Inflammatory macrophage treated with lipopolysaccharide for 4 hours (primary cell): ENCODE results near the gene PRIM2.
A peak's percentile ranks its signal among the peaks of the same experiment; 100 is the strongest.
"Not testable (repeated sequence)": the region's sequence is repeated elsewhere in the genome, so short reads cannot be mapped to it uniquely, and the experiment has no call there.

ENCODE experiments used
- DNase-seq: peaks from one replicate; pipeline ENCODE4 v3.0.0-alpha.2; 2020

Gene PRIM2

DNA sequence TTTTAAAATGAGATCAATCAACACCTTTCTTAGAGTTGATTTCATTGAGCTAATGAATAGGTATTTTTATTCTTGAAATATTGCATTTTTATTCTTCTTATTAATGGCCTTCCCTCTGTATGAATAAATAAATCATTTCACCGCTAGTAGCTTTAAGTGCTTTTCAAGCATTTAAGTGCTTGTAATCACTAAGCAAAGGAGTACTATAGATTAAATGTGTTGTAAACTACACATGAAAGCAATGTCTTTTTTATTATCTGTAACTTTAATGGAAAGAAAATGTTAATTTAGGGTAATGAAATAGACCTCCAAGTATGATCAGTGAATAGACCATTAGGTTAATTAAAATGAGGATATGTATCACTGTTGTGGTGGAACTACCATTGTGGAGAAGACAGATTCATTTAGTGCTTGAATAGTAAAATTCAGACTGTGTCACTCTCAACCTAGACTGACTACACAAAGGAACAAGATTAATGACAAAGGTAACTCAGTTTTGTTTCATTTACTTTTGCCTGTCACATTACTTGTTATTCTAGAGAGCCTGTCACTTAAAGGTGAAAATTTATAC is 132.2 kb downstream of the PRIM2 start:
- DNase-seq = not testable (repeated sequence)

GRCh38 chr6:57459781-57460180 is 142.4 kb downstream of the PRIM2 start:
- not testable (repeated sequence) for DNase-seq

DNA sequence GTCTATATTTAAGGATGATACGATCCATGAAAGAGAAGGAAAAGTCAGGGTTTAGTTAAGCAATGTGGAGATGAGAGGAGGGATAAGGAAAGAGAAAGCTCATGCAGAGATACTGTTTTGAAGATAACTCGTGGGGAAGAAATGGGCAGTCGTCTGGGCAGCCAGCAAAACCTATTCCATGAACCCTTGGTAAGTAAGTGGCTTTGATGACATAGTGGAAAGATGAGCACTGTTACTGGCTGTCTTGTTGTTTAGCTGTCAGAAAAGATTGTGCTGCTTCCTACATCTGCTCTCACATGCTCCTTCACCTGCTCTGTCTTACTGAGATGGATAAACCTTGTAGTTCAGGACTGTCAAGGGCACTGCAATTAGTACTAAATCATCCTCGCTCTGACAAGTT is 143.6 kb downstream of the PRIM2 start:
- not testable (repeated sequence) for DNase-seq

DNA sequence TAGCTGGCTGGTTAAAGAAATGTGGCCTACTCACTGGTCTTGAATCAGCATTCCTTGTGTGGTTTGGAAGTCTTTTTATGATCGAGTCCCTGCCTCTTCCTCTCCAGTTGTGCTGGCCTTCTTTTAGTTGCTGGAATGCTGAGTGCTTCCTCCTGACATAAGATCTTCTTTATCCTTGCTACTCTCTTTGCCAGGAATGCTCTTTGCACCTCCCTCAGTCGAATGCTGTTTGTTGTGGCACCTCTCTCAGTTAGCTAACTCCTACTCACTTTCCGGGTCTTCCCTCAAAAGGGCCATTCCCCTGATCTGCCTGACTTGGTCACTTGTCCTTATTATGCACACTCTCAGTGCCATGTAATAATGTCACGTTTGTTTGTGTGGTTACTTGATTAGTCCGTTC is 146.4 kb downstream of the PRIM2 start:
- not testable (repeated sequence) for DNase-seq

DNA sequence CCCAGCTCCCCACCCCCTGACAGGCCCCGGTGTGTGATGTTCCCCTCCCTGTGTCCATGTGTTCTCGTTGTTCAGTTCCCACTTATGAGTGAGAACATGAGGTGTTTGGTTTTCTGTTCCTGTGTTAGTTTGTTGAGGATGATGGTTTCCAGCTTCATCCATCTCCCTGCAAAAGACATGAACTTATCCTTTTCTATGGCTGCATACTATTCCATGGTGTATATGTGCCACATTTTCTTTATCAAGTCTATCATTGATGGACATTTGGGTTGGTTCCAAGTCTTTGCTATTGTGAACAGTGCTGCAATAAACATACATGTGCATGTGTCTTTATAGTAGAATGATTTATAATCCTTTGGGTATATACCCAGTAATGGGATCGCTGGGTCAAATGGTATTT is 148.5 kb downstream of the PRIM2 start:
- DNase-seq = not testable (repeated sequence)

DNA sequence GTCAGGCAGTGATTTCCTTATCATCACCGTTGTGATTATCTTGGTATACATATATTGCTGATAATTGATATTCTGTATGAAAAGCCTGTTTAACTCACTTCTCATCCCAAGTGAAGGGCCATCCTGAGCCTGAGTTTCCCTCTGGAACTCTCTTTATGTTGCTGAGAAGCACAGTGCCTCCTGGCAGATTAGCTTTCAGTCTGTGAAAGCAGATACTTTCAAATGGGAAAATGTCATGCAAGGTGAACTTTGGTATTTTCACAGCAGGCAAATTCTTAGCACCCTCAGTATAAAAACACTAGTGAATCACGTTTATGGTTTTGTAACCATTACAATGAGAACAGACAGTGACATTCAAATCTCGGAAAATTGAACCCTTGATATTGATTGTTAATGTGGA is 151.6 kb downstream of the PRIM2 start:
- no peak for DNase-seq

- not testable (repeated sequence) for DNase-seq
Measured at GRCh38 chr6:57470148-57470547, 152.7 kb downstream of the PRIM2 start.

DNA sequence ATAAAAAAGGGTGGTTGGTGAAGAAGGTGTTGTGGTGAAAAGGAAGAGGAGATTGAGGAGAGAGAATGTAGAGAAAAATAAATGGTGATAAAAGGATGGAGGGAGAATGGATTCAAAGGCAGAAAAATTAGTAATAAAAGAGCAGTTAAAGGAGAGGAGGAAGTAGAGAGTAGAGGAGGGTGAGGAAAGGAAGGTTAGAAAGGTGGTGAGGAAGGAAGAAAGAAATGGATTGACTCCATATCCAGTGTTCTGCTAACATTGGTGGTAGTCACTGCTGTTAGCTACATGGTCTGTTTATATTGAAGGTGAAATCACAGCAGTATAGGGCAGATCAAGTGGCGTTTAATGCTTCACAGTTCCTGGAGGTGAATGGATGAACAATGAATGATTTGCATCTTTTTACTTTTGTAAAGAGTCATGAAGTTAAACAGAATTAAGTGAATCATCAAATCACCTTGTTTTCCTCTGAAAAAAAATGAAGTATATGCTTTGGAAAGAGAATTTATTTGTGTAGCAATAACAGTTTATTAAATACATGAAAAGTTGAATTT is 154.0 kb downstream of the PRIM2 start:
- DNase-seq = not testable (repeated sequence)

DNA sequence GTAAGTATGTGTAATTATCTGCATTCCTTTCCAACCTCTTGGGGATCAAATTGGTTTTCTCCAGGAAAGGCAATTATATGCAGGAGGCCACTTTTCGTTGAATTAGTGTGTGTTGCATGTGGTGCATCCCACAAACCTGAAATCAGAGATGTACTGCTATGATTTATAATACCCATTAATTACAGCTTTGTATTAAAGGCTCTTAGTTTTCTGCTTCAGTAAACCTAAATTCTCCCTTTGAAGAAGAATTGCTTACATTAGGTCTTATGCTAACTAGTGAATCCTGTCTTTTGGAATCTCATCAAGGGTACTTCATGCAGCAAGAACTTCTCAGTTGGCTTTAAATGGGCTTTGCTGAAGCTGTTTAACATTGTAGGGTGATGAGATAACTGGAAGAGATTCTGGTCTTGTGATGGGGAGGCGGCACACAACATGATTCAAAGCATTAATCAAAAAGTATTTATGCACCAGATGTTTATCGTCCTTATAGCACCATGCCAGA is 155.5 kb downstream of the PRIM2 start:
- DNase-seq = not testable (repeated sequence)

- DNase-seq = not testable (repeated sequence)
Measured at GRCh38 chr6:57474862-57475475, 157.5 kb downstream of the PRIM2 start.

DNA sequence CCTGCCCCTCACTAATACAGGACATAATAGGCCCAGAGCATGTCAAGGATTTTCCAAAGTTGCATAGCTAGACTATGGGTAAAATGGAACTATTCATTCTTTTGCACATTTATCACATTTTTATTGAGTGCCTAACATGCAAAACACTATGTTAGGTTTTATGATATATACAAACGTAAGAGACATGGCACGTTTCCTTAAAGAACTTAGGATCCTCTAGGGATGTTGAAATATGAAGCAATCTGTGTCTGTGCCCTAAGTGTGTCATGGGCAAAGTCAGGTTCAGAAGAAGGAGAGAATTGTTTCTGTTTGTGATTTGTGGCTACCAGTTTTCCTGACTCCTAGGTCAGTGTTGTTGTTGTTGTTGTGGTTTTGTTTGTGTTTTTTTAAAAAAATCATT is 158.2 kb downstream of the PRIM2 start:
- DNase-seq = peak; percentile 5

DNA sequence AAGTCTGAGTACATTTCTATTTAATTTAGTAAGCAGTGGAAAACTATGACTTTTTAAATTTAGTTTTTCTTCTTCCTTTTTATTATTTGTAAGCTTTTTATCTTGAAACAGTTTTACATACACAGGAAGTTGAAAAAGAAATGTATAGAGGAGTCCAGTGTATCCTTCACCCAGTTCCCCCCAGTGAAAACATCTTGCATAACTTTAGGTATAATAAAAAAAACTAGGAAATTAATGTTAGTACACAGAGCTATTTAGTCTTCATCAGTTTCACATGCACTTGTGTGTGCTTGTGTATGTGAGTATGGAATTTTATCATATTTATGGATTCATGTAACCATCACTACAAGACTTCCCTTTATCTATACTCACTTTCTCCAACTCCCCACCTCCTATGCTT is 162.8 kb downstream of the PRIM2 start:
- DNase-seq = not testable (repeated sequence)

DNA sequence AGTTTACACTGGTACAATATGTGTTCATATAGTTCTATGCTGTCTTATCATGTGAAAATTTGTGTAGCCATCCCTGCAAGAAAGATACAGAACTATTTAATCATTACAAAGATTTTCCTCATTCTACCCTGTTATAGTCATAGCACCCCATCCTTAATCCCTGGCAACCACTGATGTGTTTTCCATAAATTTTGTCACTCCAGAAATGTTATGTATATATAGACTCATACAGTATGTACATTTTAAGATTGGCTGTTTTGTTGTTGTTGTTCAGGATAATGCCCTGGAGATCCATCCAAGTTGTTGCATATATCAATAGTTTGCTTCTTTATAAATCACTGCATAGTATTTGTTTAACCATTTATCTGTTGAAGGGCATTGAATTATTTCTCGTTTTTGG is 163.7 kb downstream of the PRIM2 start:
- not testable (repeated sequence) for DNase-seq

GRCh38 chr6:57482471-57482870 is 165.0 kb downstream of the PRIM2 start:
- DNase-seq = not testable (repeated sequence)

DNA sequence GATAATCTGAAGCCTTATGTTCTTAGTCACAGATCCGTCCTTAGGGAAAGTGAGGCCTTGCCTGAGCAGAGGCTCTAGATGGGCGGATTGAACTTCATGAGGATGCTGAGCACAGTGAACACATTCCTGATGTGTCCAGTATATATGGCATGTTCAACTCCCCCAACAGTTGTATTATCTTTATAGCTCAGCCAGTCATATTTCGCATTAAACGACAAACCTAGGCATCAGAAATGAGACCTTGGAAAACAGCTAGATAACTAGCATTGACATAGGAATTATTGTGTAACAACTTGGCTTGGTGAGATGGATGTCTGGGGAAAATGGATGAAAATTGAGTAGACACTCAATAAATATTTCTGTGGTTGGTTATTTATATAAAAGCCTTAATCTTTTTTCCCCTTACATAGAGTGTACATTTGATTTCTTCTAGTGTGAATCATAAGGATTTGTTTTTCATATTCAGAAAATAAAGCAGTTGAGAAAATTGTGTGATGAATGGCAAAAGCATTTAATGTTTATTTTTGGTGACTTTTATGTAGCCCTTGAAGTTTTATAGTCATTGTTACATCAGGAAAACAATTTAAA is 169.2 kb downstream of the PRIM2 start:
- not testable (repeated sequence) for DNase-seq

GRCh38 chr6:57488551-57488950 is 171.1 kb downstream of the PRIM2 start:
- not testable (repeated sequence) for DNase-seq

- not testable (repeated sequence) for DNase-seq
Measured at GRCh38 chr6:57489887-57490286, 172.5 kb downstream of the PRIM2 start.

DNA sequence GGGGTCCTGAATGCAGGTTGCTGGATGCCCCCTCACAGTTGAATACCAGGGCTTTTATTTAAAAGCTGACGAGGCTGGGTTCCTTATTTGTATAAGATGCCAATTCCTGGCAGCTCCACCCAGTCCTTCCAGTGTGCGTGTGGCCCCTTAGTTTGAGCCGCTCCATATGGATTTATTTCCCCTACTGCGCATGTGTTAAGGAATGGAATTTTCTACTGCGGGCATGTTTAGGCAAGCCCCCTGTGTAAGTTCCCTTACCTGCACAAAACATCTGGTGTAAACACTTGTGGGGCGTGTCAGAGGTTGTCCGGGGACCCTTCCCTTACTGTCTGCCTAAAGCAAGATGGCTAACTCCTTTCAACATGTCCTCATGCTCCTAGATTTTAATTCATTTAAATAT is 174.4 kb downstream of the PRIM2 start:
- DNase-seq = not testable (repeated sequence)

DNA sequence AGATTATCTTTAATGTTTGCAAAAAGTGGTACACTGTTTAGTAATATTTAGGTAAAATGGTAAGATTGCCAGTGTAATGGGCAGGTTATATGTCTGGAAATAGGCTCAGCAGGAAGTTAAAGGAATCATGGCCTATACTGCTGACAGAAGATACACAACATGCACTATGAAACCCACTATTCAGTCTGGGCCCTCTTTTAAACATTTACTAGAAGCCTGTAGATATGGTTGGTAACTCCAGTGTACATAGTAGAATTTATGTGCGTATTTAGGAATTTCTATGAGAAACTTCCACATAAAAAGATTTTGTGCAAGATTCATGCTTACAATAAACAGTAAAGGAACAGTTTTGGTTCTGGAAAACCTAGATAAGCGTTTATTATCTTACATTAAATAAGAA is 178.8 kb downstream of the PRIM2 start:
- DNase-seq = not testable (repeated sequence)

GRCh38 chr6:57500368-57501021 is 183.1 kb downstream of the PRIM2 start:
- DNase-seq = not testable (repeated sequence)

GRCh38 chr6:57502387-57502786 is 185.0 kb downstream of the PRIM2 start:
- DNase-seq = not testable (repeated sequence)

- DNase-seq = not testable (repeated sequence)
Measured at GRCh38 chr6:57505251-57505650, 187.8 kb downstream of the PRIM2 start.

DNA sequence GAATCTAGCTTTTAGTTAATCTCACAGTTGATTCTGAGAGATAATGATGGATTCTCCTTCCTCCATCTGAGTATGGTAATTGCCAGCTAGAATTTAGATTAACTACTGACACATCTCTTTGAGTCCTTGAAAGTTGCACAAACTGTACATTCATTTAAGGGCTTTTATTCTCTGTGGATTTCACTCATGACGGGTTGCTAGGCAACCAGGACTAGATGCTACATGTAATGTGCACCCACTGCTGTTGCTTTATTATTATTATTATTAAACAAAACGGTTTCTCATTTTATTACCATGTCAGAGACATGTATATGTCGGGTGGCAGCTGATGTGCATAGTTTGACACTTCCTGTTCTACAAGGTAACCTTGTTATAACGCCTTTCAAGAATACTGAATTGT is 193.0 kb downstream of the PRIM2 start:
- not testable (repeated sequence) for DNase-seq
